Activated CD4-positive, alpha-beta T cell treated with anti-CD3 and anti-CD28 coated beads for 4 hours (primary cell): Measurements from ENCODE around the gene TNFRSF25.
A peak's percentile ranks its signal among the peaks of the same experiment; 100 is the strongest.
"Not testable (repeated sequence)": the region's sequence is repeated elsewhere in the genome, so short reads cannot be mapped to it uniquely, and the experiment has no call there.

Experiments
- DNase-seq, 2 donors: peaks; one replicate each; pipeline ENCODE4 v3.0.0-alpha.2; 2020

The TNFRSF25 gene

GRCh38 chr1:6450005-6450450, 15.9 kb downstream of the TNFRSF25 start:
- DNase-seq: no peak

GRCh38 chr1:6448749-6449631, 17.0 kb downstream of the TNFRSF25 start:
- DNase-seq: peak in 1 of 2 donors; percentile 42

GRCh38 chr1:6447818-6448748, 17.9 kb downstream of the TNFRSF25 start:
- DNase-seq: peak; percentile 45 to 51

DNA sequence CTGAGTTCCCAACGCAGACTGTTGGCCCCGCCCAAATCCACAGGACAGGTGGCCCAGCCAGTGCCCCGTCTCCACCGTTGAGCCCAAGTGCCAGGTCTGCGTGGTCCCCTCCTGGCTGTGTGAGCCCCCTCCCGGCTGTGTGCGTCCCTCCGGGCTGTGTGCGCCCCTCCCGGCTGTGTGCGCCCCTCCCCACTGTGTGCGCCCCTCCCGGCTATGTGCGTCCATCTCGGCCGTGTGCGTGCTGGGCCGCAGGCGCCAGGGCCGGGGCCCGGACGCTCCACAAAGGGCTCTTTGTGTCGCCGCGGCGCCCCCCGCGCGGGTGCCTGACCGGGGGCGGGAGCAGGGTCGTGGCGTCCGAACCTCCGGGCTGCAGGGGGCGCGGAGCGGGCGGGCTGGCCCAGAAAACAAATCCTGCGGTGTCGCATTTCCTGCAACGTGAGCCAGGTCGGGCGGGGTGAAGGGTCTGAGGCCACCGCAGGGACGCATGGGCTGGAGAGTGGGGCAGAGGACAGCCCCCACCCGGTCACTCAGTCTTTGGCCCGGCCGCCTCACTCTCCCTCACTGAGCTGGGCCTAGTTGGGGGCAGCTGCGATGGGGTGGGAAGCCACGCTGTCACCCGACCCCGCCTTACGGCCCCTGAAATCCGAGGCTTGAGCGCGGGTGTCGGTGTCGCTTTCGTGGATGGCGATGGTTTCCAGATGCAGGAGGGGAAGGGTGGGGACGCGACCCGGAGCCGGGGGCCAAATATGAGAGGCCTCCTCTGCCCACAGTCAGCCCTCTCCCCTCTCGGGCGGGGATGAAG, 18.8 kb downstream of the TNFRSF25 start:
- no peak for DNase-seq

- DNase-seq: no peak
Measured at GRCh38 chr1:6446665-6447015, 19.3 kb downstream of the TNFRSF25 start.

DNA sequence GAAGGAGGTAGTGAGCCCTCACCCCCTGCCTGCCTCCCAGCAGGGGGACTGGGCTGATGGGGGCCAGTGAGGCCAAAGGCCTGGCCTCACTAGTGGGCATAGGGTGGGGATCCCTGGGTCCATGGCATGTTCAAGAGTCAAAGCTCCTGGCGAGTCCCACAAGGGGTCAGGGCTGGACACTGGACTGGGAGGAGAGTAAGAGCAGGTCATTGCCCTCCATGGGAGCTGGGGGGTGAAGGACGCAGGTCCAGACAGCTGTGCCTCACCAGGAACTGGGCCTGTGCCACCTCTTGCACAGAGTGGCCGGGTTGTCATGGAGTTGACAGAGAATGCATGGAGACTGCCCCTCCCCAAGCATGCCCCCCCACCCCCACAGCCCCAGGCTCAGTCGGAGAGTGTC, 20.0 kb downstream of the TNFRSF25 start:
- DNase-seq: not testable (repeated sequence)

GRCh38 chr1:6445062-6445763, 20.8 kb downstream of the TNFRSF25 start:
- DNase-seq: peak in 1 of 2 donors; percentile 42

GRCh38 chr1:6444377-6444776, 21.6 kb downstream of the TNFRSF25 start:
- DNase-seq: no peak

DNA sequence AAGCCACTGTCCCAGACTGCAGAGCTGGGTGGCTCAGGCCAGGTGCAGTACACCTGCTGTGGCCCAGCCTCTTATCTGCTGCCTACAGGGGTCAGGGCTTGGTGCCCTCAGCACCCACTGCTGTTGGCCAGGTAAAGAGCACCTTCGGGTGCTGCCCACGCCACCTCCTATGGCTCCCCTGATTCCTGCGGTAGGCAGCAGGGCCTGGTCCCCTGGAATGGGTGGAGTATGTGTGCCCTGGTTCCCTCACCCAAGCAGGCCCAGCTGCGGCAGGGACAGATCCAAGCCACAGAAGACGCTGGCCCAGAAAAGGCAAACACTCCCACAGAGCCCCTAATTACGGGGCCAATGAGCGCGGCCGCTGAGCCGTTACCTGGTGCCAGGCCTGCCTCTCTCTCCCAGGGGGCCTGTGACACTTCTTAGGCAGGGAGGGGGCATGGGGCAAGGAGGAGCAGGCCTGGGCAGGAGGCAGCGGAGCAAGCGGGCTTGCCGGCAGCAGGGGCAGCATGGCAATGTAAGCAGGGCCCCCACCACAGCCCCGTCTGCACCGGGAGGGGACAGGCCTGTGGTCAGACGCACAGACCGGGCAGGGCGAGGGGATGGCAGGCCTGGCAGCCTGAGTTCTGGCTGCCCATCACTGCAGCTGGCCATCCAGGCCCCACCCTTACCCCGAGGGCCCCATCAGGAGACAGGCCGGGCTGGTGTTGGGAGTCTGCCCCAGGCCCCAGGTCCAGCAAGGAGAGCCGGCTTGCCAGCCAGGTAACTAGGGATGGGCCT, 22.4 kb downstream of the TNFRSF25 start:
- DNase-seq: no peak

- DNase-seq: no peak
Measured at GRCh38 chr1:6441586-6441985, 24.4 kb downstream of the TNFRSF25 start.

DNA sequence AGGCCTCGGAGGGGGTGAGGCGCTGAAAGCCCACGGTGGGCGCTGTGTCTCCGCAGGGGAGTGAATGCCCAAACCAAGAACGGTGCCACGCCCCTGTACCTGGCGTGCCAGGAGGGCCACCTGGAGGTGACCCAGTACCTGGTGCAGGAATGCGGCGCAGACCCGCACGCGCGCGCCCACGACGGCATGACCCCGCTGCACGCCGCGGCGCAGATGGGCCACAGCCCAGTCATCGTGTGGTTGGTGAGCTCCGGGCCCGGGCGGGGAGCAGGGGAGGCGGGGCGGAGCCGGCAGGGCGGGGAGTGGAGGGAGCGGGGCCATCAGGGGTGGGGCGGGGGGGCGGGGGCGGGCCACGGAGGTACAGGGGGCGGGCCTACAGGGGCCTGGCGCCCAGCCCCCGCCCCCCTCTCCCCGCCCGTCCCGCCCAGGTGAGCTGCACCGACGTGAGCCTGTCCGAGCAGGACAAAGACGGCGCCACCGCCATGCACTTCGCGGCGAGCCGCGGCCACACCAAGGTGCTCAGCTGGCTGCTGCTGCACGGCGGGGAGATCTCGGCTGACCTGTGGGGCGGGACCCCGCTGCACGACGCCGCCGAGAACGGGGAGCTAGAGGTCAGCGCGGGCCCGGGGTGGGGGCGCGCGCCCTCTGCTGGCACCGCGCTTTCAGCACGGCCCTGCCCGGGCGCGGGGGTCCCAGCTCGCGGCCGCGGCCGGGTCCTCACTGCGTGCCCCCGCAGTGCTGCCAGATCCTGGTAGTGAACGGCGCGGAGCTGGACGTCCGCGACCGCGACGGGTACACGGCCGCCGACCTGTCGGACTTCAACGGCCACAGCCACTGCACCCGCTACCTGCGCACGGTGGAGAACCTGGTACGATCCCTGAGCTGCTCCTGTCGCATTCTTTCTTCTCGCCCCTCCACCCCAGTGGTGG, 25.5 kb downstream of the TNFRSF25 start:
- DNase-seq: peak; percentile 70 to 77

DNA sequence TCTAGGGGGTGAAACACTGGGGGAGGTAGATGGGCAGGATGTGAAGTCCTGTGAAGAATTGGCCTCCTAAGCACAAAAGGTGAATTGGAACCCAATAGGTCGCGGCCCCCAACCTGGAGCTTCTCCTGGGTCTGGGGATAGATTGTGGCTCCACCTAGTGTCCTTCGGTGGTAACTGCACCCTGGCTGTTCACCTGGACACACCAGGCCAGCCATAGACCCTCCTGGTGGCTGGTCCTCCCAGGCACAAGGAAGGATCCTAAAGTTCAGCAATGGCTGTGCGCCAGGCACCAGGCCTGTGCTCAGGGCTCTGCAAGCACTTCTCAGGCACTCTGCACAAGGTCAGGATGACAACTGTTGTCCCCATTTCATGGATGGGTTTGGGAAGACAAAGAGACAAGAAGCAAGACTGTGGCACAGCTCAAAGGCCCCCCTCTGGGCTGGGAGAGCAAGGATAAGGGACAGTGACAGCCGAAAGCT, 27.9 kb downstream of the TNFRSF25 start:
- peak; percentile 68 to 75 for DNase-seq

GRCh38 chr1:6437012-6437700, 28.8 kb downstream of the TNFRSF25 start:
- not testable (repeated sequence) for DNase-seq

DNA sequence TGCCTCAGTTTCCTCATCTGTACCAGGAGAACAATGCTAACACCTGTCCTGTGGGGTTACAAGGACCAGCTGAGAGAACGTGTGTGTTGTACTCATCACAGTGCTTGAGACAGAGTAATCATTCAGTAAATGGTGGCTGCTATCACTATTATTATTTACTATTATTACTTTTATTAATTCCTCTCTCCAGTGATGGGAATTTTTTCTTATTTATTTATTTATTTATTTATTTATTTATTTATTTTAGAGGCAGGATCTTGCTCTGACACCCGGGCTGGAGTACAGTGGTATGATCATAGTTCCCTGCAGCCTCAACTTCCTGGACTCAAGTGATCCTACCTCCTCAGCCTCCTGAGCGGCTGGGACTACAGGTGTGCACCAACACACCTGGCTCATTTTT, 29.7 kb downstream of the TNFRSF25 start:
- not testable (repeated sequence) for DNase-seq

DNA sequence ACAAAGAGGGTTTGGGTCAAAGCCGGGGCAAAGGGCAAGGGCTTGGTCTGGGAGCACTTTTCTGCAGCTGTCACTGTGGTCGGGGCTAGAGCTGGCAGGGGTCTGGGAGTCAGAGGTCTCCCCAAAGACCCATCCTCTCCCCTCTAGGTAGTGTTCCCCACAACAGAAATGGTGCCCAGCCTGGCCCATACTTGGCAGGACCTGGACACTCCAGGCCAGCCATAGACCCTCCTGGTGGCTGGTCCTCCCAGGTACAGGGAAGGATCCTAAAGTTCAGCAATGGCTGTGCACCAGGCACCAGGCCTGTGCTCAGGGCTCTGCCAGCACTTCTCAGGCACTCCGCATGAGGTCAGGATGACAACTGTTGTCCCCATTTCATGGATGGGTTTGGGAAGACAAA, 30.4 kb downstream of the TNFRSF25 start:
- no peak for DNase-seq

GRCh38 chr1:6435129-6435528, 30.8 kb downstream of the TNFRSF25 start:
- no peak for DNase-seq

GRCh38 chr1:6434186-6434585, 31.8 kb downstream of the TNFRSF25 start:
- no peak for DNase-seq

- DNase-seq: not testable (repeated sequence)
Measured at GRCh38 chr1:6431645-6432579, 34.1 kb downstream of the TNFRSF25 start.
